ENCODE measurements around the gene ASCL3.
"Not testable (repeated sequence)": the region's sequence is repeated elsewhere in the genome, so short reads cannot be mapped to it uniquely, and the experiment has no call there.

Gene ASCL3, protein sequence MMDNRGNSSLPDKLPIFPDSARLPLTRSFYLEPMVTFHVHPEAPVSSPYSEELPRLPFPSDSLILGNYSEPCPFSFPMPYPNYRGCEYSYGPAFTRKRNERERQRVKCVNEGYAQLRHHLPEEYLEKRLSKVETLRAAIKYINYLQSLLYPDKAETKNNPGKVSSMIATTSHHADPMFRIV

GRCh38 chr11:8942518-8943066 lies at the start of gene ASCL3:
Gene ASCL3, minus strand, starts transcription at chr11:8943016. Its CDS starts 4,855 bp downstream, at chr11:8938161.
- DNase-seq: no peak

DNA sequence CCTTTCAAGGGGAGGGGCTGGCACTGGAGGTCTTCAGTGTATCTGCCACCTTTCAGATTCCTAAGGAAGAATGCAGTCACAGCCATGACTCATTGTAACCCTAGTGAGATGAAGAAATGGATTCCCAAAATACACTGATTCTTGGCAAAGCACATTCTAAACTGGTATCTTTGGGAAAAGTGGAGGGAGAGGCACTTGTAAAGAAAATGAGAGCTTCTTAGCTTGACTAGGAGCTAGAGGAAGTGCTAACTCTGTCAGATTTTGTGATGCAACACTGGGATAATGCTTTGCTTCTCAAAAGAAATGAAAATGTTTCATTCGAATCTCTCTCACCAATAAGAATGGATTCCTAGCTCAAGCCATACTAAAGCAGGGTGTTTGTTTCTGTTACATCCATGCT lies 46.6 kb upstream of the ASCL3 start:
- DNase-seq: peak; percentile 11

GRCh38 chr11:8988329-8989234 lies 45.8 kb upstream of the ASCL3 start:
- DNase-seq: peak; percentile 19

GRCh38 chr11:8987446-8987845 lies 44.6 kb upstream of the ASCL3 start:
- no peak for DNase-seq

DNA sequence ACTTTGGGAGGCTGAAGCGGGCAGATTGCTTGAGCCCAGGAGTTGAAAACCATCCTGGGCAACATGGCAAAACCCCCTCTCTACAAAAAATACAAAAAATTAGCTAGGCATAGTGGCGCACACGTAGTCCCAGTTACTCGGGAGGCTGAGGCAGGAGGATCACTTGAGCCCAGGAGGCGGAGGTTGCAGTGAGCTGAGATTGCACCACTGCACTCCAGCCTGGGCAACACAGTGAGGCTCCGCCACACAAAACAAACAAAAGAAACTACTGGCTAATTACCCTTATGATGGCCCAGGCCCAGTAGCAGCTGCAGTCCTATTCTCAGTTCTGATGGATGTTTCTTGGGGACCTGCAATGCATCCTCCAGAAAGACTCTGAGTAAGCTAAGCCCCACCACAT lies 44.0 kb upstream of the ASCL3 start:
- DNase-seq: not testable (repeated sequence)

- DNase-seq: no peak
Observed at GRCh38 chr11:8985462-8985861, 42.6 kb upstream of the ASCL3 start.

DNA sequence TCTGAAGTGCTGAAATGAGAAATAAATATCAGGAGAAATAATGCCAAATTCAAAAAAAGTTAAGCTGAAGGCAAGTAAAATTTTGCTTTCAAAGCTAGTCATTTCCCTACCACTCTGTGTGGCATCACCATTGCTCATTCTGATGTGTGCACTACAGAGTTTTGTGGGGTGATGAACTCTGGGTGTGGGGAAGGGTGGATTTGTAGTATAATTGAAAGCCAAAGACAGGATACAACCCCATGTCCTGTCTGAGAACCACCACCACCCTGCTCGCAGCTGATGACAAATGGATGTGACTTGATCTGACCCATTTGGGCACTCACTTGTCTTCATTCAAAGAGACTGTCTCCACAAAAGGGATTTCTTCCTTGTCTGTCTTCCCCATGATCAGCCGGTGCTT lies 40.7 kb upstream of the ASCL3 start:
- DNase-seq: no peak

DNA sequence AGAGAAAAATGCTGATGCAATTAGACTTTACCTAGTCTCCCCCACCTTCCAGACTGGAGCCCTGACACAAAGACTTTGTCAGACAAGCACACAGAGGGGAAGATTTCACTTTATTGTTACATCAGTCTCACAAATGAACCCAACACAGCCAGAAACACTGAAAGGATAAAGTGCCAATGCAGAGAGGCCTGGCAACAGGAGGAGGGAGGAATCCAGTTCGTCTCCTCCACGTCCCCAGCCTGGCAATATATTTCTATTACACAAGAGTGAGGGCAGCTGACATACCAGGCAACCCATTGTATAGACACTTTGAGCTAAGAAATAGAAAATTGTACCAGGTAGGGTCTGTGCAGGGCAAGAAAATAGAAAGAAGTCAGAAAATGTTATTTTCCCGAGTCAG lies 37.7 kb upstream of the ASCL3 start:
- DNase-seq: no peak

DNA sequence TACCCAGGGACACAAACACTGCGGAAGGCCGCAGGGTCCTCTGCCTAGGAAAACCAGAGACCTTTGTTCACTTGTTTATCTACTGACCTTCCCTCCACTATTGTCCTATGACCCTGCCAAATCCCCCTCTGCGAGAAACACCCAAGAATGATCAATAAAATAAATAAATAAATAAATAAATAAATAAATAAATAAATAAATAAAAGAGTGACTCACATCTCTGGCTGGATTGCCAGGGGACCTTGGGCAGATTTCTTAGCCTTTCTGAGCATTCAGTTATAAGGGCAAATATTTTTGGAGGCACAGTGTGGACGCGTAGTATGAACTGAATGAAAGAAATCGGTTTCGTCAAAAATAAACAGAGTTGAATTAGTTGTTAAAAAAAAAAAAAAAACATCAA lies 36.5 kb upstream of the ASCL3 start:
- DNase-seq: not testable (repeated sequence)

DNA sequence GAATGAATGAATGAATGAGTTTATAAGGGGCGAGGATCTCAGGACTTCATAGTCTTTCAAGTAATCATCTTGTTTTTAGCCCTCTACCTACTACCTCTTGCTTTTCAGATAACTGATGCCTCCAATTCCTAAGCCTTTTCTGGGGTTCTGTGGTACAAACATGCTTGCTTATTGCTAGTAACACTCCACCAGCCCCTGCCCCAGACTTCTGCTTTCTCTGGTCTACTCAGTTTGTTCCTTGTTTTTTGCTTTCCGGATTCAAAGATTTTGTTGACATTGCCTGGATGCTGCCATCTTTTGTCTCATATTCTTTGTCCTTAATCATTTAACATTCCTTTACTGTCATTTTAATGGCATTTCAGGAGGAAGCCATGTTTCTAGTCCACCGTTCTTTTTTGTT lies 30.3 kb upstream of the ASCL3 start:
- no peak for DNase-seq

GRCh38 chr11:8971924-8972316 lies 29.1 kb upstream of the ASCL3 start:
- no peak for DNase-seq

GRCh38 chr11:8971196-8971923 lies 28.5 kb upstream of the ASCL3 start:
- no peak for DNase-seq

GRCh38 chr11:8967184-8967583 lies 24.4 kb upstream of the ASCL3 start:
- DNase-seq: no peak

- DNase-seq: peak; percentile 87
Observed at GRCh38 chr11:8964324-8965320, 21.8 kb upstream of the ASCL3 start, which contains the start of gene TMEM9B. Gene TMEM9B, minus strand, starts transcription at chr11:8964442. Its CDS starts 129 bp downstream, at chr11:8964313.

DNA sequence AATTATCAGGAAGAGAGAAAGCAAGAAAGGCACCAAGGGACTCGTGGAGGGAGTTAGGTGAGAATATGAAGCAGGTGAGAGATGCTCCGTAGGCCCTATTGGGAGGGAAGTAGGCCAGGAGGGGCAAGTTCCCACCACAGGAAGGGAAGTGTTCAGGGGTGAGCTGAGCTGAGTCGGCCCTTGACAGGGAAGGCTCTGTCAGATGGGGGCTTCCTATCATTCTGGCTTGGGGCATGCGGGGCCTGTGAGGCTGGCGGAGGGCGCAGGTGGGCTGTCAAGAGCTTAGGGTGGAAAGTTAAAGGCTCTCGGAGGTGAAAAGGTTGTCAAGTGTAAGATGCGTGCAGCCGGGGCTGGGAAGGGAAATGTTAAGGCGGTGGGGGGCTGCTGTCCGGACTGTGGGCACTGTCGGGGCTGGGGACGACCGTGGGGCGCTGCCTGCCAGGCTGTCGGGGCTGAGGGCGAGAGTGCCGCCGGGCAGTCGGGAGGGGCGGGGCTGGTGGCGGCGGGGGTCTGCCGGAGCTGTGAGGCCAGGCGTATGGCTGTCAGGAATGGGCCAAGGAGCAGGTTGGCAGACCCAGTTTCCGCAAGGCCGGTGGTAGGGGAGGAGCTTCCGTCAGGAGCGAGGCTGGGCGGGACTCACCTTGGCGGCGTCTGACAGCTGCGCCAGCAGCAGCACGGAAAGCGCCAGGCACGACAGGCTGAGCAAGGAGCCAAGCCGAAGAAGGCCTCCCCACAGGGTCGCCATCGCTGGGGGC lies 20.9 kb upstream of the ASCL3 start:
- no peak for DNase-seq

DNA sequence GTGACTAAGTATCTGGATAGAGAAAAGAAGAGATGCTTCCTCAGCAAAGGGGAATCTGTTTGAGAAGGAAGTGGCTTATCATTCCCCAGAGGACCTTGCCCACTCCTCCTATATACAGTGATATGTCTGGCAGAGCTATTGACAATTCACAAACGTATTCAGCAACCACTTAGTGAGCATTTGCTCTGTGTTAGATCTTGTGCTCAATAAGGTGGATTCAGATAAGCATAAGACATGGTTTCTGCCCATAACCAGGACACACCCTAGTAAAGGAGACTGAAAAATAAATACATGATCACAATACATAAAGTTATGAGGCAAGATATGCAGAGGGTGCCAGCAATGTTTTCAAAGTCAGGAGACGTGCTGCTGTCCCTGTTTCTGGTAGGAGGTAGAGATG lies 20.0 kb upstream of the ASCL3 start:
- no peak for DNase-seq

DNA sequence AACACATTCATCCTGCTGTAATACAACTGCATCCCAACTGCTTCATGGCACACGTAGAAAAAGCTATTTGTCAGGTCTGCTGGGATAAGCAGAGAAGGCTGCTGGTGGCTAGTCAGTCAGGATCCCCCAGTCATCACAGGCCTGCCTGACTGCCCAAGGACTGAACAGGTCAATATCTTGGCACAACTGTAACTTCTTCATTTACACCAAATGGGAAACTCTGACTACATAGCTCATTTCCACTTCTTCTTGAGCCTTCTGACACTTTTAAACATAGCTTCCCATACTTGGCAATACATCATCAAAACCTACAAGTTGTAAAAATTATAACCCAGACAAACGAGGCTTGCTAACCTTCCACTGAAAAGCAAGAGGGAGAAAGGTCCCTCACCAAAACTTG lies 18.6 kb upstream of the ASCL3 start:
- DNase-seq: no peak

- peak; percentile 83 for DNase-seq
Observed at GRCh38 chr11:8959546-8960166, 16.8 kb upstream of the ASCL3 start.

DNA sequence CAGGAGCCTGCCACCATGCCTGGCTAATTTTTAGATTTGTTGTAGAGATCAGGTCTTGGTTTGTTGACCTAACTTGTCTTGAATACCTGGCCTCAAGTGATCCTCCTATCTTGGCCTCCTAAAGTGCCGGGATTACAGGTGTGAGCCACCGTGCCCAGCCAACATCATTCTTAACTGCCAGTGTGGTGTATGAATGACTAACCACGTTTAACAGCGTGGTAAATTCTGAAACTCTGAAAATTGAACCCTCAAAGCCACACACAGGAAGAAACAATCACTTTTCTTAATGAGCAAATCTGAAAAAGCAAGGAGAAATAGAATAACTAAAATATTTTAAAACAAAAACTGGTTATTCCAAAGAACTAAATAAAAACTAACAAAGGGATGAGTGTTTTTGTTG lies 14.0 kb upstream of the ASCL3 start:
- no peak for DNase-seq

DNA sequence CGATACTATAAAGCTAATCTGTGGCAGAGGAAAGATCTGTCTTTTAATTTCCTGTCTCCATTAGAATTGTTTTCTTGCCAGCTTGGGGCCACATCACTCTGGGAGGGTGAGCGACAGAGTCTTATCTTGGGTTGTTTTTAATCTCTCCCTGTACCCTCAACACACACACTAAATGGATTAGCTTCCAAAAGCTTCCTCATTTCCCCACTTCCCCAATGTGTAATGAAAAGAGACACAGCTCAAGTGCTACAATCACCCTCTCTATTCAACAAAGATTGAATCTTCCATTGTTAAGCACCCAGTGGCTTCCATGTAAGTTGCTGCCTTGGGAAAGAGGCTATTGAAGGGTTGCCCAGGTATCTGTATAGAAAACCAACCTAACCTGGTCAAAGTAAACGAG lies 6.1 kb upstream of the ASCL3 start:
- DNase-seq: no peak
